IgD-negative memory B cell (primary cell): ENCODE measurements around the gene TNPO3. TPM values are rescaled to one million over a fixed set of nuclear protein-coding genes. Genes with fewer than 3 reads are reported as not detected.
A peak's percentile ranks its signal among the peaks of the same experiment; 100 is the strongest.

Experiments
- H3K27ac Mint-ChIP-seq, 3 donors: one replicate each; pipeline ENCODE4 v1.8.0; 2020 to 2022; ENCODE audit warnings: mild to moderate bottlenecking in 3 of 3, mixed read lengths in 3 of 3, moderate library complexity in 1 of 3
- H3K27me3 Mint-ChIP-seq: one replicate; pipeline ENCODE4 v1.8.0; 2021; ENCODE audit warnings: mixed read lengths
- H3K36me3 Mint-ChIP-seq: one replicate; pipeline ENCODE4 v1.8.0; 2020; ENCODE audit warnings: mild to moderate bottlenecking, mixed read lengths
- H3K4me1 Mint-ChIP-seq, 3 donors: one replicate each; pipeline ENCODE4 v1.8.0; 2020 to 2022; ENCODE audit warnings: mixed read lengths in 3 of 3, mild to moderate bottlenecking in 1 of 3
- H3K4me3 Mint-ChIP-seq, 4 donors: one replicate each; pipeline ENCODE4 v1.8.0; 2020 to 2022; ENCODE audit warnings: mild to moderate bottlenecking in 4 of 4, mixed read lengths in 4 of 4, moderate library complexity in 3 of 4
- H3K9me3 Mint-ChIP-seq, 3 donors: one replicate each; pipeline ENCODE4 v1.8.0; 2020 to 2021; ENCODE audit warnings: mixed read lengths in 3 of 3, mild to moderate bottlenecking in 1 of 3
- polyA plus RNA-seq: library from polyadenylated mRNA; unstranded; fragments of 300-500 nt; fragmentation: Illumina TruSeq; gene quantifications from one replicate; pipeline ENCODE4 v1.2.3, GENCODE V29; 2021

Gene TNPO3
- 36.7 TPM for polyA plus RNA-seq

GRCh38 chr7:129054438-129055293, at the start of gene TNPO3:
TSS of gene TNPO3 (minus strand) at chr7:129055111. CDS start at chr7:129054770, 341 bp downstream.
- Mint-ChIP-seq H3K4me1 (peaks cover 17 to 25% (median 23%) of the 10 kb centered on the region in 3 donors), H3K36me3 (no peaks in the 10 kb centered on the region), H3K4me3 (peak within 1 kb of the TSS; percentile 96 to 100 (median 99)), H3K9me3 (no peaks in the 10 kb centered on the region), H3K27me3 (no peaks in the 10 kb centered on the region), H3K27ac (peak within 1 kb of the TSS; percentile 95 to 100 (median 99))

- Mint-ChIP-seq H3K36me3 (no peaks in the 10 kb centered on the region), H3K4me3 (no peak overlapping the region), H3K4me1 (peaks cover 6 to 15% (median 13%) of the 10 kb centered on the region in 3 donors), H3K27me3 (no peaks in the 10 kb centered on the region), H3K27ac (peak overlapping the region in 1 of 3 donors; percentile 9), H3K9me3 (no peaks in the 10 kb centered on the region)
Observed at GRCh38 chr7:129103561-129104324, 48.8 kb upstream of the TNPO3 start.

GRCh38 chr7:129101746-129102145, 46.8 kb upstream of the TNPO3 start:
- H3K36me3 Mint-ChIP-seq = no peaks in the 10 kb centered on the region
- H3K27me3 Mint-ChIP-seq = no peaks in the 10 kb centered on the region
- H3K9me3 Mint-ChIP-seq = no peaks in the 10 kb centered on the region
- H3K4me1 Mint-ChIP-seq = peaks cover 6 to 17% (median 17%) of the 10 kb centered on the region in 3 donors
- H3K27ac Mint-ChIP-seq = no peak overlapping the region
- H3K4me3 Mint-ChIP-seq = no peak overlapping the region

- Mint-ChIP-seq H3K4me3 (no peak overlapping the region), H3K27me3 (no peaks in the 10 kb centered on the region), H3K4me1 (peaks cover 13 to 23% (median 21%) of the 10 kb centered on the region in 3 donors), H3K9me3 (no peaks in the 10 kb centered on the region), H3K27ac (no peak overlapping the region), H3K36me3 (no peaks in the 10 kb centered on the region)
Observed at GRCh38 chr7:129100827-129101166, 45.9 kb upstream of the TNPO3 start.

- Mint-ChIP-seq H3K36me3 (no peaks in the 10 kb centered on the region), H3K9me3 (no peaks in the 10 kb centered on the region), H3K4me3 (no peak overlapping the region), H3K4me1 (peaks cover 25 to 36% (median 27%) of the 10 kb centered on the region in 3 donors), H3K27ac (no peak overlapping the region), H3K27me3 (no peaks in the 10 kb centered on the region)
Observed at GRCh38 chr7:129098409-129099084, 43.6 kb upstream of the TNPO3 start.

GRCh38 chr7:129095258-129095657, 40.3 kb upstream of the TNPO3 start:
- Mint-ChIP-seq H3K27me3 (no peaks in the 10 kb centered on the region), H3K36me3 (peaks cover 2% of the 10 kb centered on the region), H3K27ac (peak overlapping the region in 2 of 3 donors; percentile 1 to 89), H3K4me3 (peak overlapping the region in 3 of 4 donors; percentile 27 to 86 (median 85)), H3K4me1 (peaks cover 25 to 35% (median 26%) of the 10 kb centered on the region in 3 donors), H3K9me3 (no peaks in the 10 kb centered on the region)

GRCh38 chr7:129094501-129094900, 39.6 kb upstream of the TNPO3 start:
- peaks cover 30 to 35% (median 31%) of the 10 kb centered on the region in 3 donors for H3K4me1 Mint-ChIP-seq
- H3K9me3 Mint-ChIP-seq = no peaks in the 10 kb centered on the region
- H3K36me3 Mint-ChIP-seq = peaks cover 2% of the 10 kb centered on the region
- no peak overlapping the region for H3K4me3 Mint-ChIP-seq
- no peak overlapping the region for H3K27ac Mint-ChIP-seq
- no peaks in the 10 kb centered on the region for H3K27me3 Mint-ChIP-seq

- H3K36me3 Mint-ChIP-seq = peaks cover 2% of the 10 kb centered on the region
- H3K27ac Mint-ChIP-seq = no peak overlapping the region
- H3K4me3 Mint-ChIP-seq = no peak overlapping the region
- peaks cover 31 to 34% (median 31%) of the 10 kb centered on the region in 3 donors for H3K4me1 Mint-ChIP-seq
- H3K27me3 Mint-ChIP-seq = no peaks in the 10 kb centered on the region
- no peaks in the 10 kb centered on the region for H3K9me3 Mint-ChIP-seq
Observed at GRCh38 chr7:129093867-129094456, 39.1 kb upstream of the TNPO3 start.

- peaks cover 2% of the 10 kb centered on the region for H3K36me3 Mint-ChIP-seq
- H3K4me3 Mint-ChIP-seq = peak overlapping the region in 1 of 4 donors; percentile 79
- peak overlapping the region; percentile 4 to 77 (median 75) for H3K27ac Mint-ChIP-seq
- H3K27me3 Mint-ChIP-seq = no peaks in the 10 kb centered on the region
- peaks cover 25 to 31% (median 26%) of the 10 kb centered on the region in 3 donors for H3K4me1 Mint-ChIP-seq
- no peaks in the 10 kb centered on the region for H3K9me3 Mint-ChIP-seq
Observed at GRCh38 chr7:129091484-129092002, 36.6 kb upstream of the TNPO3 start.

GRCh38 chr7:129090300-129090907, 35.5 kb upstream of the TNPO3 start:
- Mint-ChIP-seq H3K27ac (peak overlapping the region in 1 of 3 donors; percentile 63), H3K27me3 (no peaks in the 10 kb centered on the region), H3K9me3 (no peaks in the 10 kb centered on the region), H3K4me1 (peaks cover 18 to 22% (median 20%) of the 10 kb centered on the region in 3 donors), H3K4me3 (peak overlapping the region in 1 of 4 donors; percentile 33), H3K36me3 (peaks cover 2% of the 10 kb centered on the region)

- Mint-ChIP-seq H3K36me3 (peaks cover 2% of the 10 kb centered on the region), H3K4me1 (peaks cover 13 to 18% (median 15%) of the 10 kb centered on the region in 3 donors), H3K27me3 (no peaks in the 10 kb centered on the region), H3K9me3 (no peaks in the 10 kb centered on the region), H3K27ac (no peak overlapping the region), H3K4me3 (peak overlapping the region in 1 of 4 donors; percentile 25)
Observed at GRCh38 chr7:129089521-129090212, 34.8 kb upstream of the TNPO3 start.

GRCh38 chr7:129084801-129085551, 30.1 kb upstream of the TNPO3 start:
- no peaks in the 10 kb centered on the region for H3K36me3 Mint-ChIP-seq
- H3K27me3 Mint-ChIP-seq = no peaks in the 10 kb centered on the region
- no peak overlapping the region for H3K27ac Mint-ChIP-seq
- no peaks in the 10 kb centered on the region for H3K9me3 Mint-ChIP-seq
- no peak overlapping the region for H3K4me3 Mint-ChIP-seq
- peaks cover 0 to 7% (median 5%) of the 10 kb centered on the region in 3 donors for H3K4me1 Mint-ChIP-seq

GRCh38 chr7:129083525-129083924, 28.6 kb upstream of the TNPO3 start:
- Mint-ChIP-seq H3K27me3 (peaks cover 3% of the 10 kb centered on the region), H3K4me1 (no peaks in the 10 kb centered on the region), H3K27ac (no peak overlapping the region), H3K4me3 (no peak overlapping the region), H3K36me3 (no peaks in the 10 kb centered on the region), H3K9me3 (no peaks in the 10 kb centered on the region)
